HFF-Myc (cell line): ENCODE measurements around the gene TYR.
A peak's percentile ranks its signal among the peaks of the same experiment; 100 is the strongest.
"Not testable (repeated sequence)": the region's sequence is repeated elsewhere in the genome, so short reads cannot be mapped to it uniquely, and the experiment has no call there.

Experiments
- DNase-seq: peaks from one replicate; pipeline ENCODE4 v3.0.0-alpha.2; 2011; ENCODE audit warnings: low read depth; ENCODE audit errors: extremely low read depth
- H3K4me3 ChIP-seq: replicated peaks from 2 replicates; pipeline ENCODE4 v1.5.1; 2011; ENCODE audit warnings: low read depth, mild to moderate bottlenecking, control low read depth, low read length
- TF ChIP-seq, protein P1 (sequence below): IDR thresholded peaks from 2 replicates; pipeline ENCODE4 v1.5.1; 2012; ENCODE audit warnings: mild to moderate bottlenecking, low read depth, low read length, control low read depth; ENCODE audit errors: missing control alignments

Gene TYR

DNA sequence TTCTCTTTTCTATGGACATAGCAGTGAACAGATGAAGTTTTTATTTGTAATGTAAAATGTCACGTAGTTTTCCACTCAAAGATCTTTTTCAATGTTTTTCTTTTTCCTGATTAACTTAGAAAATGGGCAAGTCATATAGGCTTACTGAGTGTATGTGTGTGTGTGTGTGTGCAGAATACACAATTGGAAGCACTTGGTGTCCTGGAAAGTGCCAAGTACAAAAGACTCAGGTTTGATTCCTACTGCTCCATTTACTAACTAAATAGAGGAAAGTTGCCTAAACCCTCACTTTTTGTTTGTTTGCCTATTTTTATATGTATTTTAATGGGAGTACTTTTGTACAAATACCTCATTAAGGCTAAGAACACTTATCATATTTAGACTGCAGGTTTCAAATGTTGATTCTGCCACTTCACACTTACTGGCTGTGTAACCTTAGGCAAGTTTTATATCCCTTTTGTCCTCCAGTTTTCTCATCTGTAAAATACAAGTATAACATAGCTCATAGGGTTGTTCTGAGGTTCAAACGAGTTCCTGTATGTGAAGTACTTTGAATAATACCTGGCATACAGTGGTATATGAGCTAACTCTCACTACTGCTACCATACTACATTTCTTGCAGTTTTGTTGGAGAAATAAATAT, 90.1 kb downstream of the TYR start:
- no peak for DNase-seq
- H3K4me3 ChIP-seq: no peak overlapping the region
- TF ChIP-seq, protein P1, sequence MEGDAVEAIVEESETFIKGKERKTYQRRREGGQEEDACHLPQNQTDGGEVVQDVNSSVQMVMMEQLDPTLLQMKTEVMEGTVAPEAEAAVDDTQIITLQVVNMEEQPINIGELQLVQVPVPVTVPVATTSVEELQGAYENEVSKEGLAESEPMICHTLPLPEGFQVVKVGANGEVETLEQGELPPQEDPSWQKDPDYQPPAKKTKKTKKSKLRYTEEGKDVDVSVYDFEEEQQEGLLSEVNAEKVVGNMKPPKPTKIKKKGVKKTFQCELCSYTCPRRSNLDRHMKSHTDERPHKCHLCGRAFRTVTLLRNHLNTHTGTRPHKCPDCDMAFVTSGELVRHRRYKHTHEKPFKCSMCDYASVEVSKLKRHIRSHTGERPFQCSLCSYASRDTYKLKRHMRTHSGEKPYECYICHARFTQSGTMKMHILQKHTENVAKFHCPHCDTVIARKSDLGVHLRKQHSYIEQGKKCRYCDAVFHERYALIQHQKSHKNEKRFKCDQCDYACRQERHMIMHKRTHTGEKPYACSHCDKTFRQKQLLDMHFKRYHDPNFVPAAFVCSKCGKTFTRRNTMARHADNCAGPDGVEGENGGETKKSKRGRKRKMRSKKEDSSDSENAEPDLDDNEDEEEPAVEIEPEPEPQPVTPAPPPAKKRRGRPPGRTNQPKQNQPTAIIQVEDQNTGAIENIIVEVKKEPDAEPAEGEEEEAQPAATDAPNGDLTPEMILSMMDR: no peak

DNA sequence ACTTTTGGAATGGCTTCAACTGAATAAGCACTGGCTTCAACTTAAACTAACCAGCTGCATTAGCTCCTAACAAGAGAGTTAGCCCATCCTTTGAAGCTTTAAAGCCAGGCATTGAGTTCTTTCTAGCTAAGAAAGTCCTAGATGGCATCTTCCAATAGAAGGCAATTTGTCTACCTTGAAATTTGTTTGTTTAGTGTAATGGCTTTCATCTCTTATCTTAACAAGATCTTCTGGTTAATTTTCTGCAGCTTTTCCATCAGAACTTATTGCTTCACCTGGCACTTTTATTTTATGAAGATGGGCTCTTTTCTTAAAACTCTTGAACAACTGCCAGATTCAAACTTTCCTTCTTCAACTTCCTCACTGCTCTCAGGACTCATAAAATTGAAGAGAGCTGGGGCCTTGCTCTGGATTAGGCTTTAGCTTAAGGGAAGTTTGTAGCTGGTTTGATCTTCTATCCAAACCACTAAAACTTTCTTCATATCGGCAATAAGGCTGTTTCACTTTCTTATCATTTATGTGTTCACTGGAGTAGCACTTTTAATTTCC, 94.9 kb downstream of the TYR start:
- not testable (repeated sequence) for H3K4me3 ChIP-seq, DNase-seq

DNA sequence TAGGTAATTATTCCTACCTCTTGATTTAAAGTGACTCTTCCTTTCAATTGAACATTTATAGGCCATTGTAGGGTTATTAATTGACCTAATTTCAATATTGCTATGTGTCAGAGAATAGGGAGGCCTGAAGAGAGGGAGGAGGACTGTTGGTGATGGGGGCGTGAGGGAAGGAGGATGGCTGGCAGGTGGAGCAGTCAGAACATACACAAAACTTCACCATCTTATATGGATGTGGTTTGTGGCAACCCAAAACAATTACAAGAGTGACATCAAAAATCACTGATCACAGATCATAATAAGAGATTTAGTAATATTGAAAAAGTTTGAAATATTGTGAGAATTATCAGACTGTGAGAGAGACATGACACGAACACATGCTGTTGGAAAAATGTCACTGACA, 95.5 kb downstream of the TYR start:
- H3K4me3 ChIP-seq, DNase-seq: not testable (repeated sequence)

DNA sequence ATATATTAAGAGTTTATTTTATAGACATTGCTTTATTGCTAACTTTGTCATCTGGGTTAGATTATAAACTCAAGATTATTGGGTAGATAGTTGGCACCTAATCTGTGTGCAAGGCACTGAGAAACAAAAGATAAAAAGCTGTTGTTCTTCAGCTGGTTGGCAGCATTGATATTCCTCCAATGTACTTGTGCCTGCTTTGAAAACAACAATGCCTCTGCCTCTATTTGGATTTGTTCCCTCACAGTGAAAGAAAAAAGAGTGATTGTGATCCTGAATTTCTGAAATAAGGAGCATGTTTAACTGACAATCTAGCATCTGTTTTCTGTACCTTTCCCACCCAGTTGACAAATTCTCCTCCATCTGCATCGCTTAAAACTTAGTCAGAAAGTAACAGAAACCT, 98.3 kb downstream of the TYR start:
- TF ChIP-seq, protein P1: no peak
- DNase-seq: no peak

DNA sequence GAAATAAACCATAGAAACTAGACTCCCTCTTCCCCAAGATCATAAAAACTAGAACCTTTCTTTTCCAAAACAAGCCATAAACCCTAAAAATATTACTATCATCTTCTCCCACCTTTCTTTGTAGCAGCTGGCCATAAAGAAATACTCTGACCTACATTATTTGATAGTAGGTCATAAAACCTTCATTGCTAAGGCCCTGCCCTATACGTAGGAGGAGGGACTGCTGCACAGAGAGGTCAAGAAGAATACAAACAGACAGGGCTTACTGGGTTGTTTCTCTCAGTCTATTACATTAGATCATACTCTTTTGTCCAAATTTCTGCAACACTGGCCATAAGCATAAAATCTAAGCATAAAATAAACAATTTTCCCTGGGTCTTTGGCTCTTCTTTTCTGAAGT, 101.5 kb downstream of the TYR start:
- no peak overlapping the region for H3K4me3 ChIP-seq
- TF ChIP-seq, protein P1: no peak
- DNase-seq: no peak

More for the DNA sequence above, 98.3 kb downstream of the TYR start:
- no peak overlapping the region for H3K4me3 ChIP-seq

DNA sequence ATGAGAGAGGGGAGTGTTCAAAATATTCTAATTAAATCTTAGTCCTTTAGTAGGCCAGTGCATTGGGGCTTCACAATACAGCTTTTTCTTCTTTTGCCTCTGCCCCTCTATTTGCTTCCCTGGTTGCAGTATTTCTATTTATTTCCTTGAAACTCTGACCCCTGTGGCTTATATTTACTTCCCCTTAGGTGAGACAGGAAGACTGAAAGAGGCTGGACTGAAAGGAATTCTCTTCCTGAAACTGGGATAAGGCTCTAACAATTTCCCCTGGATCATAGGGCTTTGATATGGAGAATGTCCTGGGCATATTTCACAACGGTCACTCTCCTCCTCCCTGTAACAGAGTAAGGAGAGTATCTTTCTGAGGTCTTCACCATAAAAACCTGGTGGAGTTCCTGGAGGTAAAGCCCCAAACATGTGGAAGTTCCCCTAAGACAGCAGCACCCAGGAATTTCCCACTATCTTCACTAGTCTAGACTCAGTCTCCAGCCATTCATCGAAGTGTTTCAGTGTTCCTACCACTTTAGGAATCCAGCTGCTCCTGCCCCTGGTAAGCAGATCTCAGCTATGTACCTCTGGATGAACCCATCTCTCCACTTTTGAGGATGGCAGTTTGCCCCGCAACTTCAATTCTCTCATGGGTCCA, 103.5 kb downstream of the TYR start:
- H3K4me3 ChIP-seq: not testable (repeated sequence)

DNA sequence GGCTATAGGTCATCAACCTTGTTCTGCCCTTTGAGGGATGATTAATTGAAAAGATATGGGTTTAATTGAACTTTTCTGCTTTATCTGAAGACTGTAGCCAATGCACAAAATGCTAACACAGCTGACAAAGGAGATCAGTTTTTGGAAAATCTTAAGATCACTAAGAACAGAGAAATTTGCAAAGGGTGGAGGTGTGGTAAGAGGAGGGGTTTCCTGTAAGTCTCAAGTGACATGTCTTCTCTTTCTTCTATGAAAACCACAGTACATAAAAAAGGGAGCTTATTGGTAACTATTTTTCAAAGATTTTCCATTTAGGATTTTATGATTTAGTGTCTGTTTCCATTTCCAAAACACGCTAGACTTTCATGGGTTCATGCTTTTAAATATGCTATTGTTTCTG, 108.9 kb downstream of the TYR start:
- DNase-seq, H3K4me3 ChIP-seq: not testable (repeated sequence)

More for the DNA sequence above, 103.5 kb downstream of the TYR start:
- DNase-seq: not testable (repeated sequence)

DNA sequence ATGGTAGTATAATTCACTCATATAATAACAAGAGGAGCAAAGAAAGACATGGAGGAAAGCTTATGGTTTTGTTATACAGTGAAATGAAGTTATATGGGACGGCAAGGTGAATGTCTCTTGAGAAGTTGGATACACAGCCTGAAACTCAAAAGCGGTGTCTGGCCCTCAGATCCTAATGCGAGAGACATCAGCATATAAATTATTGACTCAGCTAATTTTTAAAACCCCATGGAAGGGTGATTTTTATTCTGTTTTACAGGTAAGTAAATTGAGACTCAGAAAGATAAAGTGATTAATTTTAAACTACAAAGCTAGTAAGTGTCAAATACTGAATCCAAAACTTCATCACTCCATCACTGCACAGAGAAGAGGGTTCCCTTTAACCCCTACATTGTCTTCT, 110.3 kb downstream of the TYR start:
- not testable (repeated sequence) for H3K4me3 ChIP-seq, DNase-seq

DNA sequence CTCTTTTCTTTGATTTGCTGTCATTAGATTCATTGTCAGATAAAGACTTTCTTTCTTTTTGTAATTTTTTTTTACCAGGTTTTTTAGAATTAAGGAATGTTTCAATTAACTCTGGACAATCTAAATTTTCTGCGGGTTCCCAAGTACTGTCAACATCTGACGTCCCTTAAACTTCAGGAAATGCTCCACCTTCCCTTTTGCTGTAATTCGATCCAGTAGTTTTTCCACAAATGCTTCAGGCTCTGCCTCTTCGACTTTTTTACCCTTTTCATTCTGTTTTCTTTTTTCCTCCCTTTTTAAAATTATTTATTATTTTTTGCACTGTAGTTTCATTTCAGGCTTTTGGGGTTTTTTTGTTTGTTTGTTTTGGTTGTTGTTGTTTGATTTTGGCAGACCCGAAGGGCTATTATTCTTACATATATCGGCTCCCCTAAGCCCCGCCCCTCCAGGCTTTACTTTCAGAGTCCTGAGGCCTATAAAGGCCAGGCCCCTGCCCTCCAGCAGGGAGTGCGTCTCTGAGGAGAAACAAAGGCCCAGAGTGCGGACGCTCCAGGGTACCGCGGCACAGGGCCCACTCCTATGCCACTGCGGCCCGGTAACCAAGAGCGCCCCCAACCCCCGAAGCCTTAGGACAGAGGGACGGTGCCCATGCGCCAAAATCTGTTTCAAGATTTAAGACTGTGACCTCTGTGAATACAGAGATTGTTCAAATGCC, 116.4 kb downstream of the TYR start:
- DNase-seq: no peak
- peak overlapping the region; percentile 20 for H3K4me3 ChIP-seq
- TF ChIP-seq, protein P1: no peak

DNA sequence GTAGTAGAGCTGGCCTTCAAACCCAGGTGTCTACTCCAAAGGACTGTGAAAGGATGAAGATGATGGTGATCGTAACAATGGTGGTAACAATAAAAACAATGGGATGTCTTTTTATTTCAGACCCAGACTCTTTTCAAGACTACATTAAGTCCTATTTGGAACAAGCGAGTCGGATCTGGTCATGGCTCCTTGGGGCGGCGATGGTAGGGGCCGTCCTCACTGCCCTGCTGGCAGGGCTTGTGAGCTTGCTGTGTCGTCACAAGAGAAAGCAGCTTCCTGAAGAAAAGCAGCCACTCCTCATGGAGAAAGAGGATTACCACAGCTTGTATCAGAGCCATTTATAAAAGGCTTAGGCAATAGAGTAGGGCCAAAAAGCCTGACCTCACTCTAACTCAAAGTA, 117.3 kb downstream of the TYR start:
- not testable (repeated sequence) for DNase-seq, H3K4me3 ChIP-seq

DNA sequence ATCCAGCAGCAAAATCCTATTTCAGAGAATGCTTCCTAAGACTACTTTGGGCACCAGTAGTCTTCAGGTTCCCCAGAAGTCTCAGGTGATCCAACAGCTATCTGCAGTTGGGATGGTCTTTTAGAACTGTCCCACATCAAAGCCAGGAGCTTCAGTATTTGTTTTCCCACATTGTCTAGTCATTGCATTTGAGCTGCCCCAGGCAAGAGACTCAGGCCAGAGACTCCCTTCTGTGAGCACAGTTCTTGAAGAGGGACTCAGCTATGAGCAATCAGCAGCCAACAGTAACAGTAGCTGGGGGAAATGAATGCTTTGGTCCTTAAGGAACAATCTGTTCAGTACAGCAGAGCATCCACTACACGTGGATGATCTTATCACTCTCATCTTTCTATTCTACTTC, 125.4 kb downstream of the TYR start:
- H3K4me3 ChIP-seq, DNase-seq: not testable (repeated sequence)

DNA sequence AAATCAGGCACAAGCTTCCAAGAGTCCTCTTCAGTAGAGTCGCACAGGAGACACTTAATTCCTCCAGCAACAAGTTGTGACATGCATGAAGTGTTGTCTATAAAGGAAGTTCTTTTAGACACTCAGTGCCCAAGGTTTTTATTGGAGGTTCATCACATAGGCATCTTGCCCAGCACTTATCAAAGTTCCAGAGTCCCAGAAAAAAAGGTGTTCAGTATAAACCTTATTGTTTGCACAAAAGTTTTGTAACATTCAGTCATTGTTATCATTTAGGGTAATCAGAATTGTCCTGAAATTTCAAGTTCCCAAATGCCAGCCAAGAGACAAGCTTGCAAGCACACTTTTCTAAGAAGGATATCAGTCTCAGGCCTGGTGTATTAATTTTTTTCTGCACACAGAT, 130.6 kb downstream of the TYR start:
- H3K4me3 ChIP-seq: not testable (repeated sequence)

DNA sequence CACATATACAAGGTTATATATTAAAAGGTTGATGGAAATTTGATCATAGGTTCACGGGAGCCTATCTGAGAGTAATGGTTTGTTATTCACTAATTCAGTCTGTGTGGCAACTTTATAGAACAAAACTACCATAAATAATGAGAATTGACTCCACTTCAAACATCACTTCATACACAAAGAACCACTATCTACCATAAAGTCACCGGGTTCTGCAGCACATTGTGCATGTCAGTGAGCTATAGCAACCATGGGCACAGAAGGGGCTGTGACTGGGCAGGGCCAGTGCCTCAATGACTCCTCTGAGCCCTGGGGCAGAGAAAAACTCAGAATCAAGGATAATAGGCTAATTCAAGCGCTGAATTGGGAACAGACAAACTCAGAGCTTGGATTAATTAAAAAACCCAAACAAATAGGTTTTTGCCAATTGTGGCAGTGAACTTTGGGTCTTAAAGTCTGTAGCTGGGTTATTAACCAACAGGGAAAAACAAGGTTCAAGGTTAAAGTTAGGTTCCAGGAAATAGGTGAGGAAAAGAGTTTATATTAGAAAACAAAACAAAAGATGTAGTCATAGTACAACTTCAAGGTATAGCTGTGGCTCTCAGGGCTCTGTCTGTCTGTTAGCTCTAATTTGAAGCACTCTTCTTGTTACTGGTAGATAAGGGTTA, 131.8 kb downstream of the TYR start:
- not testable (repeated sequence) for DNase-seq, H3K4me3 ChIP-seq

More for the DNA sequence above, 130.6 kb downstream of the TYR start:
- not testable (repeated sequence) for DNase-seq
